ENCODE measurements around the gene LCOR. TPM values are rescaled to one million over a fixed set of nuclear protein-coding genes. Genes with fewer than 3 reads are reported as not detected.

The LCOR gene
- total and polyA plus RNA-seq, 4 donors: 2.4 to 38.9 (median 19.5) TPM

DNA sequence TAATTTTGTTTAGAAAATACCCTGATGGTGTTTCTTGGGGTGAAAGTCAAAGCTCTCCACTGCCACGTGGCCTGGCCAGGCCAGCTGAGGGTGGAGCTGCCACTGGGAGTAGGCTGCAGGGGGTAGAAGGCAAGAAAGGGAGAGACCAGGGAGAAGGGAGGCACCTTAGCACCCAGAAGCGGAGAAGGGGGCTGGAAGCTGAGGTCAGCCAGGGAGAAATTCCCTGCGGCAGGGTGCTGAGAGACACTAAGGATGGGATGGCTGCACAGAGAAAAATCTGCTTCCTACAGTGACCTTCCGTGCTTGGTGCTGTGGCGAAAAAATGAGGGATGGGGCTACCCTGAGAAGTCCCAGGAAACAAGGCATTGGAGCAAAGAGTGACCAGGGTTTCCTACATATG, 210.0 kb downstream of the LCOR start:
- WGBS, 2 donors: 92% methylated on average over 5 of the region's 5 CpGs
- intact Hi-C loops (cut with DNase I): no loop called here
- Histone ChIP-seq H3K27me3 (ENCODE audit: control insufficient read depth in 1 of 2, insufficient read depth in 2 of 2, low read length in 1 of 2) (no peaks in the 10 kb centered on the region), H3K36me3 (ENCODE audit: control insufficient read depth in 1 of 2, insufficient read depth in 2 of 2, low read length in 1 of 2) (no peaks in the 10 kb centered on the region), H3K27ac (ENCODE audit: low read depth in 1 of 2, low read length in 2 of 2) (no peak overlapping the region), H3K4me3 (ENCODE audit: low read length in 2 of 2) (no peak overlapping the region), H3K4me1 (ENCODE audit: control insufficient read depth in 1 of 2, insufficient read depth in 2 of 2, low read length in 2 of 2) (no peaks in the 10 kb centered on the region), H3K9me3 (ENCODE audit: control insufficient read depth, low read length) (no peaks in the 10 kb centered on the region)
- ATAC-seq (ENCODE audit: low FRiP score) (no peak), DNase-seq (peak; percentile 24 to 52)

DNA sequence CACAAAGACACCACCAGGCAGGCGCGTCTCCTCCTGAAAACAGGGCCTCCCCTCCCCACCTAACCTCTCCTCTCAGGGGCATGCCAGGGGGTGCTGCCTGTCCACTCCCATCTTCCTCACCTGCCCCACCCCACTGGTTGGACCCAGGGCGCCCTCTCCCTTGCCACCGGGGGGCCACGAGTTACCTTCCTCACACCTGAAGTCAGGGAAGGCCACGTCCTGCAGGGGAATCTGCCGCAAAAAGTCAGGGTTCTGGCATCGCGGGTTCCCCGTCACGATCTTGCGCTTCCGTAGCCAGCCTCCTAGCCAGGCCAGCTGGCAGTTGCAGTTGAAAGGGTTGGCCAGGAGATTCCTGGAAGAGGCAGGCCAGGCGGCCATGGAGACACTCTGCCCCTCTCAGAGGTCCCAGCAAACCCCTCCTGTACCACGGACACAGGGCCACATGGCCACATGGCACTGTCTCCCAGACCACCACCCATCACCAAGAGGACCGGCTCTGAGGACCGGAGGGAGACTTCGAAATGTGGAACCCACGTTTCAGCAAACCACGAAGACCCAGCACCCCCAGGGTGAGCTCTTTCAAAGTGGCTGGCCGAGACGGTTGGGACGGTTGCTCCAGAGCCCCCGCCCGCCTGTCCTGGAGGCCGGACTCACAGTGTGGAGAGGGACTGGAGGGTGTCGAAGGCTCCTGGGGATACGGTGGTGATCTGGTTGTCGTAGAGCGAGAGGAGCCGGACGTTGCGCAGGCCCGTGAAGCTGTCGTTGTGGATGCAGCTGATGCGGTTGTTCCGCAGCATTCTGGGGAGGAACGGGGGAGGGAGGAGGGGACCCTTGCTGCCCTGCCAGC, 210.8 kb downstream of the LCOR start:
- no peaks in the 10 kb centered on the region for H3K27me3 ChIP-seq (ENCODE audit: control insufficient read depth in 1 of 2, insufficient read depth in 2 of 2, low read length in 1 of 2)
- WGBS, 2 donors: 91 to 94% methylated on average over 37 to 38 of the region's 38 CpGs
- intact Hi-C loops (cut with DNase I): no loop called here
- H3K36me3 ChIP-seq (ENCODE audit: control insufficient read depth in 1 of 2, insufficient read depth in 2 of 2, low read length in 1 of 2): no peaks in the 10 kb centered on the region
- ATAC-seq (ENCODE audit: low FRiP score) (no peak), DNase-seq (peak; percentile 35 to 66)
- H3K4me3 ChIP-seq (ENCODE audit: low read length in 2 of 2): no peak overlapping the region
- no peak overlapping the region for H3K27ac ChIP-seq (ENCODE audit: low read depth in 1 of 2, low read length in 2 of 2)
- no peaks in the 10 kb centered on the region for H3K4me1 ChIP-seq (ENCODE audit: control insufficient read depth in 1 of 2, insufficient read depth in 2 of 2, low read length in 2 of 2)
- no peaks in the 10 kb centered on the region for H3K9me3 ChIP-seq (ENCODE audit: control insufficient read depth, low read length)

DNA sequence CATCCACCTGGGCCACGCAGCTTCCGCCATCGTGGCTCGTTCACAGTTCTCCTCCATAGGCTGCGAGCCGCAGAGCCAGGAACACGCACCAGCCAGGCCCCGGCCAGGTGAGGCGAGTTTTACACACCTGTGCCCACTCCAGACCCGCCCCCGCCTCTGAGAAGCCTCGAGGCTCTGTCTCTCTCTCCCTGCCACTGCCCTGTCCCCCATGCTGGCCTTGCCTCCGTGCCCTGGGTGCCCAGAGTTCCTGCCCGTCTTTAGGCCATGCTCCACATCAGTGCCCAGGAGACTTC, 211.4 kb downstream of the LCOR start:
- WGBS, 2 donors: 86 to 93% methylated on average over 14 of the region's 14 CpGs
- H3K36me3 ChIP-seq (ENCODE audit: control insufficient read depth in 1 of 2, insufficient read depth in 2 of 2, low read length in 1 of 2): no peaks in the 10 kb centered on the region
- intact Hi-C loops (cut with DNase I): no loop called here
- ATAC-seq (ENCODE audit: low FRiP score) (no peak), DNase-seq (peak in 1 of 2 donors; percentile 64)
- H3K27ac ChIP-seq (ENCODE audit: low read depth in 1 of 2, low read length in 2 of 2): no peak overlapping the region
- no peak overlapping the region for H3K4me3 ChIP-seq (ENCODE audit: low read length in 2 of 2)
- H3K27me3 ChIP-seq (ENCODE audit: control insufficient read depth in 1 of 2, insufficient read depth in 2 of 2, low read length in 1 of 2): no peaks in the 10 kb centered on the region
- no peaks in the 10 kb centered on the region for H3K9me3 ChIP-seq (ENCODE audit: control insufficient read depth, low read length)
- H3K4me1 ChIP-seq (ENCODE audit: control insufficient read depth in 1 of 2, insufficient read depth in 2 of 2, low read length in 2 of 2): no peaks in the 10 kb centered on the region

Small RNAs within 50 kb of the gene (microRNA-seq; reads per million reads assigned to microRNA genes)
- gene MIR607: 0 reads per million in 2 donors

Other genes with a start within 250 kb of the LCOR start
- gene TM9SF3, start 245.3 kb upstream of the LCOR start, total RNA-seq: 100 to 1,000 TPM; 120 to 137 TPM
- 10 to 100 TPM; 42.9 to 50.0 TPM for gene TM9SF3, start 245.3 kb upstream of the LCOR start, polyA plus RNA-seq
- 10 to 100 TPM; 10.1 to 23.4 TPM for gene PIK3AP1, start 111.8 kb upstream of the LCOR start, total RNA-seq
- 10 to 100 TPM in 1 of 2 donors, 1 to 10 TPM in 1; 1.9 to 13.8 TPM for gene PIK3AP1, start 111.8 kb upstream of the LCOR start, polyA plus RNA-seq